SK-N-SH (cell line): ENCODE measurements around the gene NEK10. TPM values are rescaled to one million over a fixed set of nuclear protein-coding genes. Genes with fewer than 3 reads are reported as not detected.

Experiments
- CTCF ChIA-PET: fragments of 300-600, 350-600 bp; formaldehyde crosslinking; extraction: SDS; loops from one replicate; lab custom pipeline; 2021; lab: Yijun Ruan, JAX
- POLR2A ChIA-PET: fragments of 350-600 bp; sonication (Branson Sonifier 250); formaldehyde crosslinking; extraction: SDS; loops from one replicate; lab custom pipeline; 2020; ENCODE audit warnings: antibody characterized with exemption, inconsistent platforms; lab: Yijun Ruan, JAX
- DNase-seq: peaks from one replicate; pipeline ENCODE4 v3.0.0; 2012
- H2AFZ ChIP-seq: fragments of 200-600 bp; sonication (generic); 2 replicates; pipeline ENCODE4 v1.8.1; 2016; ENCODE audit warnings: antibody characterized with exemption, mild to moderate bottlenecking, low read depth
- H3F3A ChIP-seq: fragments of 200-600 bp; sonication (generic); replicated peaks from 2 replicates; pipeline ENCODE3; 2016; ENCODE audit warnings: antibody characterized with exemption, mild to moderate bottlenecking; ENCODE audit not compliant: insufficient read depth
- H3K27ac ChIP-seq, 2 experiments: fragments of 200-500 bp in 1 of 2; fragments of 200-600 bp in 1 of 2; sonication (Bioruptor generic) in 1 of 2; sonication (generic), shearing (Covaris generic) in 1 of 2; 2 replicates each; pipeline versions ENCODE4 v1.5.1 to v1.6.1; 2014 to 2016; ENCODE audit warnings: low read depth in 2 of 2, inconsistent platforms in 1 of 2, low read length in 1 of 2, mild to moderate bottlenecking in 1 of 2, mixed read lengths in 1 of 2
- H3K27me3 ChIP-seq: fragments of 200-600 bp; sonication (generic), shearing (Covaris generic); 2 replicates; pipeline ENCODE4 v1.6.1; 2016; ENCODE audit warnings: mixed run types; ENCODE audit not compliant: insufficient read depth
- H3K36me3 ChIP-seq, 2 experiments: fragments of 200-500 bp in 1 of 2; fragments of 200-600 bp in 1 of 2; sonication (Bioruptor generic) in 1 of 2; sonication (generic) in 1 of 2; replicated peaks in 1 of 2; 2 replicates each; pipeline versions ENCODE3 to v1.5.1; 2014 to 2016; ENCODE audit warnings: low read length in 1 of 2, mild to moderate bottlenecking in 1 of 2; ENCODE audit not compliant: insufficient read depth in 2 of 2, control insufficient read depth in 1 of 2
- H3K4me1 ChIP-seq, 2 experiments: fragments of 200-500 bp in 1 of 2; fragments of 200-600 bp in 1 of 2; sonication (Bioruptor generic) in 1 of 2; sonication (generic), shearing (Covaris generic) in 1 of 2; 2 replicates each; pipeline versions ENCODE4 v1.5.1 to v1.6.1; 2014 to 2016; ENCODE audit warnings: low read depth in 1 of 2, low read length in 1 of 2, mixed run types in 1 of 2; ENCODE audit not compliant: insufficient read depth in 2 of 2, control insufficient read depth in 1 of 2
- H3K4me2 ChIP-seq: fragments of 200-600 bp; sonication (generic), shearing (Covaris generic); 2 replicates; pipeline ENCODE4 v1.6.1; 2017; ENCODE audit warnings: mixed run types
- H3K4me3 ChIP-seq, 2 experiments: fragments of 200-500 bp in 1 of 2; fragments of 200-600 bp in 1 of 2; sonication (Bioruptor generic) in 1 of 2; sonication (generic), shearing (Covaris generic) in 1 of 2; 2 replicates each; pipeline versions ENCODE4 v1.5.1 to v1.8.1; 2014 to 2016; ENCODE audit warnings: low read depth in 2 of 2, inconsistent platforms in 1 of 2, low read length in 1 of 2, mild to moderate bottlenecking in 1 of 2, mixed read lengths in 1 of 2, moderate library complexity in 1 of 2
- H3K79me2 ChIP-seq: fragments of 200-600 bp; sonication (generic); 2 replicates; pipeline ENCODE4 v1.8.1; 2017; ENCODE audit warnings: mild to moderate bottlenecking; ENCODE audit not compliant: insufficient read depth
- H3K9ac ChIP-seq: fragments of 200-600 bp; sonication (generic); 2 replicates; pipeline ENCODE4 v1.6.1; 2017; ENCODE audit warnings: mixed run types
- H3K9me2 ChIP-seq: fragments of 200-600 bp; sonication (generic); 2 replicates; pipeline ENCODE4 v1.6.1; 2017; ENCODE audit warnings: mixed run types
- H3K9me3 ChIP-seq: fragments of 200-600 bp; sonication (generic); 2 replicates; pipeline ENCODE4 v1.6.1; 2017; ENCODE audit warnings: mixed run types, mild to moderate bottlenecking, moderate library complexity
- H4K20me1 ChIP-seq: fragments of 200-600 bp; sonication (generic); 2 replicates; pipeline ENCODE4 v1.6.1; 2017; ENCODE audit warnings: mild to moderate bottlenecking, mixed run types; ENCODE audit not compliant: insufficient read depth
- ELF1 ChIP-seq: IDR thresholded peaks from 2 replicates; pipeline ENCODE4 v1.4.0; 2012
- EZH2phosphoT487 ChIP-seq: fragments of 200-600 bp; sonication (generic); IDR thresholded peaks from 2 replicates; pipeline ENCODE4 v1.6.1; 2017; ENCODE audit warnings: low read depth, mixed run types, mild to moderate bottlenecking, antibody characterized with exemption, moderate library complexity, borderline replicate concordance
- FOSL2 ChIP-seq: IDR thresholded peaks from 2 replicates; pipeline ENCODE4 v1.4.0; 2012; ENCODE audit warnings: low read depth, mild to moderate bottlenecking, moderate library complexity, borderline replicate concordance
- FOXM1 ChIP-seq: IDR thresholded peaks from 2 replicates; pipeline ENCODE4 v1.4.0; 2012; ENCODE audit warnings: low read depth, mild to moderate bottlenecking
- GATA2 ChIP-seq: sonication (generic); formaldehyde crosslinking; IDR thresholded peaks from 2 replicates; pipeline ENCODE4 v1.5.0; 2020; ENCODE audit warnings: mild to moderate bottlenecking, missing genetic modification reagents
- PBX3 ChIP-seq: IDR thresholded peaks from 2 replicates; pipeline ENCODE4; 2012
- RFX5 ChIP-seq: IDR thresholded peaks from 2 replicates; pipeline ENCODE4 v1.6.1; 2012; ENCODE audit warnings: mild to moderate bottlenecking, improper control_type of control experiment, low read length
- SIN3A ChIP-seq: IDR thresholded peaks from 2 replicates; pipeline ENCODE4 v1.6.1; 2012; ENCODE audit warnings: low read depth, mild to moderate bottlenecking, low read length, moderate library complexity, borderline replicate concordance
- TAF1 ChIP-seq: IDR thresholded peaks from 2 replicates; pipeline ENCODE4 v1.6.1; 2012; ENCODE audit warnings: low read depth, mild to moderate bottlenecking, low read length, moderate library complexity, borderline replicate concordance
- TEAD4 ChIP-seq: IDR thresholded peaks from 2 replicates; pipeline ENCODE4 v1.4.0; 2012; ENCODE audit warnings: mild to moderate bottlenecking, borderline replicate concordance; ENCODE audit not compliant: insufficient read depth
- USF1 ChIP-seq: IDR thresholded peaks from 2 replicates; pipeline ENCODE4 v1.4.0; 2012; ENCODE audit warnings: low read depth, borderline replicate concordance
- WGBS: methylation state at CpG from one replicate; pipeline ENCODE4 v1.1.6; 2017; ENCODE audit warnings: low lambda C conversion rate; 5-methylcytosine and 5-hydroxymethylcytosine counted together
- polyA plus RNA-seq, 3 experiments: library from polyadenylated mRNA; depleted of rRNA; stranded (reverse); fragments of >200 nt; gene quantifications; 2 replicates each; pipeline ENCODE4 v1.2.3, GENCODE V29; 2012

NEK10 gene
- polyA plus RNA-seq, 1 of the 3 experiments (the other 2 are of a cell fraction), result 1.0 TPM

- no peaks in the 10 kb centered on the region for H3F3A ChIP-seq
- H3K27ac ChIP-seq, result no peak overlapping the region
- 58% methylated on average over 3 of the region's 3 CpGs for WGBS
- CTCF ChIA-PET, result interaction anchor here (1.0 to 1.1 kb wide), 2 partner anchors 10 to 324 kb away, joined by 5 to 12 read pairs; no protein-coding TSS in a partner anchor
- DNase-seq, result no peak
- H3K4me1 ChIP-seq, result no peaks in the 10 kb centered on the region; a peak in 1 of 4 replicates
- H3K9me3 ChIP-seq, result no peaks in the 10 kb centered on the region
- no peaks in the 10 kb centered on the region for H3K9me2 ChIP-seq
- no peak overlapping the region for H3K9ac ChIP-seq
- no peak for TF ChIP-seq RFX5
- no peak for TF ChIP-seq FOSL2
- TF ChIP-seq TEAD4, result no peak
- TF ChIP-seq EZH2phosphoT487, result no peak
- TF ChIP-seq, all 33 proteins: peak for 0
- no peaks in the 10 kb centered on the region for H3K27me3 ChIP-seq
- no peak overlapping the region for H3K4me3 ChIP-seq
- no peak overlapping the region for H3K4me2 ChIP-seq
- no peaks in the 10 kb centered on the region for H3K79me2 ChIP-seq
- POLR2A ChIA-PET, result no interaction called here
- H4K20me1 ChIP-seq, result no peaks in the 10 kb centered on the region
- H2AFZ ChIP-seq, result no peak overlapping the region
- no peaks in the 10 kb centered on the region for H3K36me3 ChIP-seq
Measured at GRCh38 chr3:27356976-27357375, 12.2 kb downstream of the NEK10 start.

GRCh38 chr3:27354588-27355203 lies 14.5 kb downstream of the NEK10 start:
- Histone ChIP-seq H3K27ac (no peak overlapping the region), H3F3A (no peaks in the 10 kb centered on the region), H3K9me3 (no peaks in the 10 kb centered on the region), H2AFZ (no peak overlapping the region), H3K9ac (no peak overlapping the region), H4K20me1 (no peaks in the 10 kb centered on the region), H3K79me2 (no peaks in the 10 kb centered on the region), H3K4me2 (no peak overlapping the region), H3K4me3 (no peak overlapping the region), H3K27me3 (no peaks in the 10 kb centered on the region), H3K36me3 (no peaks in the 10 kb centered on the region), H3K4me1 (no peaks in the 10 kb centered on the region; a peak in 1 of 4 replicates), H3K9me2 (no peaks in the 10 kb centered on the region)
- TF ChIP-seq SIN3A, result no peak
- DNase-seq, result no peak
- 67% methylated on average over 4 of the region's 4 CpGs for WGBS
- POLR2A ChIA-PET, result no interaction called here
- CTCF ChIA-PET, result interaction anchor here (1.0 to 1.3 kb wide), 3 partner anchors 12 to 327 kb away, joined by 3 to 5 read pairs (median 4); no protein-coding TSS in a partner anchor

GRCh38 chr3:27354161-27354560 lies 15.0 kb downstream of the NEK10 start:
- Histone ChIP-seq H3K36me3 (no peaks in the 10 kb centered on the region), H2AFZ (no peak overlapping the region), H3K4me1 (no peaks in the 10 kb centered on the region; a peak in 1 of 4 replicates), H3K4me3 (no peak overlapping the region), H3F3A (no peaks in the 10 kb centered on the region), H3K9me2 (no peaks in the 10 kb centered on the region), H3K9ac (no peak overlapping the region), H3K9me3 (no peaks in the 10 kb centered on the region), H3K79me2 (no peaks in the 10 kb centered on the region), H4K20me1 (no peaks in the 10 kb centered on the region), H3K27me3 (no peaks in the 10 kb centered on the region), H3K27ac (no peak overlapping the region), H3K4me2 (no peak overlapping the region)
- CTCF ChIA-PET, result interaction anchor here (1.2 kb wide), 1 partner anchor 328 kb away, joined by 5 read pairs; no protein-coding TSS in a partner anchor
- POLR2A ChIA-PET, result no interaction called here
- TF ChIP-seq PBX3 (no peak), ELF1 (no peak), FOXM1 (no peak), GATA2 (no peak), TAF1 (no peak), USF1 (no peak)
- WGBS, result 75% methylated on average over 5 of the region's 5 CpGs
- no peak for DNase-seq
